B cell (primary cell): Measurements from ENCODE around the gene FHIT. TPM values are rescaled to one million over a fixed set of nuclear protein-coding genes. Genes with fewer than 3 reads are reported as not detected.

Experiments
- ATAC-seq: fragments of 200-7000 bp; cut with Tn5 transposase; one replicate; pipeline ENCODE4 v1.10.0; 2021; ENCODE audit warnings: low read depth, mild to moderate bottlenecking, moderate number of reproducible peaks, moderate library complexity
- CTCF ChIA-PET: fragments of 350-600 bp; sonication (Branson Sonifier 250); formaldehyde crosslinking; loops from one replicate; lab custom pipeline; 2021; ENCODE audit warnings: antibody characterized with exemption, inconsistent platforms; lab: Charles Lee
- POLR2A ChIA-PET: fragments of 350-600 bp; sonication (Branson Sonifier 250); formaldehyde crosslinking; loops from one replicate; lab custom pipeline; 2021; ENCODE audit warnings: antibody characterized with exemption; lab: Charles Lee
- DNase-seq: peaks from one replicate; pipeline ENCODE4 v3.0.0; 2013
- H2AFZ ChIP-seq: 2 replicates; pipeline ENCODE4 v1.6.1; 2012; ENCODE audit warnings: mild to moderate bottlenecking, low read depth, low read length; ENCODE audit not compliant: insufficient read depth, poor library complexity, severe bottlenecking
- H3K27ac ChIP-seq, 2 donors: 1 replicate in 1 of 2; 2 replicates in 1 of 2; pipeline ENCODE4 v1.5.1; 2012 to 2013; ENCODE audit warnings: low read length in 2 of 2, mild to moderate bottlenecking in 2 of 2, moderate library complexity in 1 of 2
- H3K27me3 ChIP-seq, 4 experiments: fragments of 200-600 bp in 1 of 4; sonication (generic) in 1 of 4; replicated peaks in 1 of 4; 1 replicate in 2 of 4; 2 replicates in 2 of 4; pipeline versions ENCODE4 v1.6.1 to v1.7.0; 2013 to 2016; ENCODE audit warnings: low read length in 3 of 4, mild to moderate bottlenecking in 2 of 4, mixed read lengths in 1 of 4, moderate library complexity in 1 of 4; ENCODE audit not compliant: insufficient read depth in 4 of 4, control insufficient read depth in 3 of 4; ENCODE audit errors: control extremely low read depth in 1 of 4
- H3K36me3 ChIP-seq, 2 experiments: replicated peaks in 1 of 2; 1 replicate in 1 of 2; 2 replicates in 1 of 2; pipeline versions ENCODE4 v1.6.1 to v1.7.1; 2013; ENCODE audit warnings: low read length in 1 of 2; ENCODE audit not compliant: insufficient read depth in 2 of 2, control insufficient read depth in 1 of 2; ENCODE audit errors: control extremely low read depth in 1 of 2, extremely low read depth in 1 of 2
- H3K4me1 ChIP-seq, 2 donors: fragments of 200-600 bp in 1 of 2; sonication (generic) in 1 of 2; 1 replicate in 1 of 2; 2 replicates in 1 of 2; pipeline versions ENCODE4 v1.5.1 to v1.6.1; 2013 to 2017; ENCODE audit warnings: low read length in 2 of 2; ENCODE audit not compliant: control insufficient read depth in 2 of 2, insufficient read depth in 2 of 2
- H3K4me2 ChIP-seq: replicated peaks from 2 replicates; pipeline ENCODE3; 2012; ENCODE audit warnings: mild to moderate bottlenecking, low read depth, low read length; ENCODE audit not compliant: poor library complexity, severe bottlenecking
- H3K4me3 ChIP-seq, 5 experiments: fragments of 200-600 bp in 1 of 5; sonication (generic) in 1 of 5; 1 replicate in 3 of 5; 2 replicates in 2 of 5; pipeline versions ENCODE4 v1.5.1 to v1.7.0; 2011 to 2016; ENCODE audit warnings: low read length in 4 of 5, mild to moderate bottlenecking in 4 of 5, low read depth in 2 of 5, control low read depth in 1 of 5, moderate library complexity in 1 of 5; ENCODE audit not compliant: insufficient read depth in 1 of 5; ENCODE audit errors: control extremely low read depth in 1 of 5, extremely low read depth in 1 of 5
- H3K79me2 ChIP-seq: fragments of 200-600 bp; sonication (generic); one replicate; pipeline ENCODE4 v1.6.0; 2016; ENCODE audit warnings: low read length; ENCODE audit not compliant: control insufficient read depth, insufficient read depth
- H3K9ac ChIP-seq: fragments of 200-600 bp; sonication (generic); 2 replicates; pipeline ENCODE4 v1.6.1; 2017; ENCODE audit warnings: mild to moderate bottlenecking, low read length, moderate library complexity
- H3K9me3 ChIP-seq, 3 donors: one replicate each; pipeline versions ENCODE4 v1.6.1 to v1.7.1; 2013; ENCODE audit warnings: low read length in 2 of 3; ENCODE audit not compliant: control insufficient read depth in 2 of 3, insufficient read depth in 1 of 3; ENCODE audit errors: control extremely low read depth in 1 of 3
- H4K20me1 ChIP-seq: 2 replicates; pipeline ENCODE4 v1.6.0; 2012; ENCODE audit warnings: mild to moderate bottlenecking, low read length; ENCODE audit not compliant: insufficient read depth, control insufficient read depth, poor library complexity, severe bottlenecking
- H3K27ac Mint-ChIP-seq: one replicate; pipeline ENCODE4 v1.8.0; 2021; ENCODE audit warnings: mixed read lengths
- H3K27me3 Mint-ChIP-seq: one replicate; pipeline ENCODE4 v1.8.0; 2021; ENCODE audit warnings: mixed read lengths
- H3K4me1 Mint-ChIP-seq: one replicate; pipeline ENCODE4 v1.8.0; 2021; ENCODE audit warnings: mixed read lengths
- H3K4me3 Mint-ChIP-seq: one replicate; pipeline ENCODE4 v1.8.0; 2021; ENCODE audit warnings: mixed read lengths
- H3K9me3 Mint-ChIP-seq: one replicate; pipeline ENCODE4 v1.8.0; 2022; ENCODE audit warnings: mixed read lengths; ENCODE audit not compliant: insufficient read depth
- EZH2 ChIP-seq: IDR thresholded peaks from 2 replicates; pipeline ENCODE4 v1.6.1; 2012; ENCODE audit warnings: borderline replicate concordance, low read depth, mild to moderate bottlenecking, moderate library complexity, low read length; ENCODE audit not compliant: insufficient read depth, poor library complexity, severe bottlenecking
- WGBS: methylation state at CpG from one replicate; pipeline ENCODE4 v1.1.5; 2013; ENCODE audit warnings: missing lambda C conversion rate; ENCODE audit not compliant: insufficient coverage; 5-methylcytosine and 5-hydroxymethylcytosine counted together
- intact Hi-C: fragments of 100-400 bp; cut with micrococcal nuclease; formaldehyde crosslinking; loops from one replicate; pipeline ENCODE4 v1.10.0; 2022
- polyA plus RNA-seq: library from polyadenylated mRNA; depleted of rRNA; stranded (reverse); fragments of >200 nt; gene quantifications from 2 replicates; pipeline ENCODE4 v1.2.3, GENCODE V29; 2012
- total RNA-seq, 2 donors: library from RNA; stranded (reverse); fragments of 120-200 nt in 1 of 2; gene quantifications; 1 replicate in 1 of 2; 2 replicates in 1 of 2; pipeline versions ENCODE4 v1.2.3 to v1.2.4, GENCODE V29; 2013 to 2022
- TF ChIP-seq, protein P1 (sequence below): fragments of 200-600 bp; IDR thresholded peaks from one replicate; pipeline ENCODE4 v1.8.0; 2022; ENCODE audit warnings: antibody characterized with exemption, mild to moderate bottlenecking

Gene FHIT
- total and polyA plus RNA-seq, 2 donors (not counting 1 experiment from before 2014, with no cell fraction given) = 1.7 to 7.8 TPM

- CTCF ChIA-PET = no interaction called here
- Mint-ChIP-seq H3K27ac (no peak overlapping the region), H3K4me1 (peaks cover 9% of the 10 kb centered on the region), H3K9me3 (peaks cover 3% of the 10 kb centered on the region), H3K4me3 (no peak overlapping the region), H3K27me3 (no peaks in the 10 kb centered on the region)
- no peak overlapping the region for H3K9ac ChIP-seq
- DNase-seq (no peak), ATAC-seq (no peak)
- no peak overlapping the region for H2AFZ ChIP-seq
- no peak overlapping the region for H3K27ac ChIP-seq
- H3K4me2 ChIP-seq = no peak overlapping the region
- intact Hi-C loops = no loop called here
- H3K4me3 ChIP-seq = no peak overlapping the region
- TF ChIP-seq, protein P1, sequence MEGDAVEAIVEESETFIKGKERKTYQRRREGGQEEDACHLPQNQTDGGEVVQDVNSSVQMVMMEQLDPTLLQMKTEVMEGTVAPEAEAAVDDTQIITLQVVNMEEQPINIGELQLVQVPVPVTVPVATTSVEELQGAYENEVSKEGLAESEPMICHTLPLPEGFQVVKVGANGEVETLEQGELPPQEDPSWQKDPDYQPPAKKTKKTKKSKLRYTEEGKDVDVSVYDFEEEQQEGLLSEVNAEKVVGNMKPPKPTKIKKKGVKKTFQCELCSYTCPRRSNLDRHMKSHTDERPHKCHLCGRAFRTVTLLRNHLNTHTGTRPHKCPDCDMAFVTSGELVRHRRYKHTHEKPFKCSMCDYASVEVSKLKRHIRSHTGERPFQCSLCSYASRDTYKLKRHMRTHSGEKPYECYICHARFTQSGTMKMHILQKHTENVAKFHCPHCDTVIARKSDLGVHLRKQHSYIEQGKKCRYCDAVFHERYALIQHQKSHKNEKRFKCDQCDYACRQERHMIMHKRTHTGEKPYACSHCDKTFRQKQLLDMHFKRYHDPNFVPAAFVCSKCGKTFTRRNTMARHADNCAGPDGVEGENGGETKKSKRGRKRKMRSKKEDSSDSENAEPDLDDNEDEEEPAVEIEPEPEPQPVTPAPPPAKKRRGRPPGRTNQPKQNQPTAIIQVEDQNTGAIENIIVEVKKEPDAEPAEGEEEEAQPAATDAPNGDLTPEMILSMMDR = no peak
- TF ChIP-seq EZH2 = no peak
- WGBS = 42% methylated on average over 2 of the region's 5 CpGs
- no peaks in the 10 kb centered on the region for H3K79me2 ChIP-seq
- POLR2A ChIA-PET = no interaction called here
- H3K27me3 ChIP-seq = no peaks in the 10 kb centered on the region
- no peaks in the 10 kb centered on the region for H3K36me3 ChIP-seq
- H3K9me3 ChIP-seq = no peaks in the 10 kb centered on the region
- no peaks in the 10 kb centered on the region for H4K20me1 ChIP-seq
- H3K4me1 ChIP-seq = peaks cover 6 to 7% of the 10 kb centered on the region in 2 donors
Measured at GRCh38 chr3:60260546-60260945, 990.7 kb downstream of the FHIT start.

DNA sequence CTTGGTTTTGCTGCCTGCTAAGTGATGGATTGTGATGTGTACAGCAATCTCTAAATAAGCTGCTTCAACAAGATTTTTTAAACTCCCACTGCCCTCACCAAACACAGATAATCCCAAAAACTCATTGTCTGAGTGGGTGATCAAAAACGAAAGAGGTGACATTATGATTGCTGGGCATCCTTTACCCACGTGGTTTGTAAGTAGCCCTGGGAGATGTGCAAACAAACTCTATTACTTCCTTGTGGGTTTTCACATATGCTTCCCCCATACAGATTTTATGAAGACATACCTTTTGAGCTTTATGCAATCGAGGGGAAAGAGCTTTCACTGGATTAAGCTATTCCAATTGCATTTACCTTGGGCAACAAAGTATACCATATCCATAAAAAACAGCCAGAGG is 1000.4 kb downstream of the FHIT start:
- H3K4me3 ChIP-seq = no peak overlapping the region
- H2AFZ ChIP-seq = no peak overlapping the region
- no peaks in the 10 kb centered on the region for H4K20me1 ChIP-seq
- ChIA-PET POLR2A (no interaction called here), CTCF (no interaction called here)
- no peak for ATAC-seq
- no peaks in the 10 kb centered on the region for H3K4me1 ChIP-seq
- 0% methylated on average over 1 of the region's 3 CpGs for WGBS
- Mint-ChIP-seq H3K27me3 (no peaks in the 10 kb centered on the region), H3K4me3 (no peak overlapping the region), H3K4me1 (no peaks in the 10 kb centered on the region), H3K27ac (no peak overlapping the region), H3K9me3 (no peaks in the 10 kb centered on the region)
- no peak overlapping the region for H3K9ac ChIP-seq
- H3K27me3 ChIP-seq = no peaks in the 10 kb centered on the region
- no peak for DNase-seq
- intact Hi-C loops = no loop called here
- no peaks in the 10 kb centered on the region for H3K9me3 ChIP-seq
- no peak overlapping the region for H3K4me2 ChIP-seq
- TF ChIP-seq, protein P1 = no peak
- no peak for TF ChIP-seq EZH2
- no peaks in the 10 kb centered on the region for H3K79me2 ChIP-seq
- no peak overlapping the region for H3K27ac ChIP-seq
- no peaks in the 10 kb centered on the region for H3K36me3 ChIP-seq
